OCI-LY7 (cell line): ENCODE measurements around the gene RNU1-4.
"Not testable (repeated sequence)": the region's sequence is repeated elsewhere in the genome, so short reads cannot be mapped to it uniquely, and the experiment has no call there.

Source experiments
- CTCF ChIP-seq: fragments of 200-600 bp; sonication (generic); conservative IDR thresholded peaks from 2 replicates; pipeline ENCODE4 v1.5.1; 2014; ENCODE audit warnings: mild to moderate bottlenecking, antibody characterized with exemption, low read length, moderate library complexity, mixed read lengths
- EZH2phosphoT487 ChIP-seq: fragments of 200-600 bp; sonication (generic); IDR thresholded peaks from 2 replicates; pipeline ENCODE4 v1.6.1; 2018; ENCODE audit warnings: low read depth, borderline replicate concordance, mild to moderate bottlenecking, mixed run types, antibody characterized with exemption, low read length, moderate library complexity, mixed read lengths

- TF ChIP-seq CTCF, EZH2phosphoT487: not testable (repeated sequence)
Observed at GRCh38 chr1:16712984-16713383, 27.3 kb upstream of the RNU1-4 start.
